HCT116 (cell line): ENCODE data around the gene SHISA4. TPM values are rescaled to one million over a fixed set of nuclear protein-coding genes. Genes with fewer than 3 reads are reported as not detected.

Experiments
- ATAC-seq: fragments of 200-7000 bp; cut with Tn5 transposase; 2 replicates; pipeline ENCODE4 v1.9.1; 2020; ENCODE audit warnings: mild to moderate bottlenecking, moderate library complexity
- BruUV-seq: library from RNA; stranded (reverse); fragments of 400-500 nt; replicated peaks from 2 replicates; lab custom pipeline; 2021; lab: Mats Ljungman, UMichigan
- CTCF ChIA-PET: fragments of 300-600 bp; sonication (Branson Sonifier 250); formaldehyde crosslinking; loops from one replicate; lab custom pipeline; 2021; ENCODE audit warnings: antibody characterized with exemption; lab: Charles Lee
- POLR2A ChIA-PET: fragments of 300-600, 350-600 bp; sonication (Branson Sonifier 250); formaldehyde crosslinking; loops from one replicate; lab custom pipeline; 2021; ENCODE audit warnings: antibody characterized with exemption; lab: Charles Lee
- RAD21 ChIA-PET, 2 experiments: fragments of 300-600 bp; sonication (Branson Sonifier 250); formaldehyde crosslinking; loops; one replicate each; lab custom pipeline; 2023; ENCODE audit warnings: low total read pairs in 2 of 2; ENCODE audit not compliant: uncharacterized antibody in 2 of 2, unreplicated experiment in 2 of 2, low non-redundant PET in 1 of 2; lab: Charles Lee
- DNase-seq: peaks from one replicate; pipeline ENCODE4 v3.0.0-alpha.2; 2010; ENCODE audit warnings: low read depth, low spot score
- H2AFZ ChIP-seq: fragments of 200-600 bp; shearing (Covaris generic), sonication (generic); 2 replicates; pipeline ENCODE4 v1.6.1; 2017; ENCODE audit warnings: low read depth, mixed run types, mixed read lengths, antibody characterized with exemption, low read length; ENCODE audit not compliant: poor library complexity, severe bottlenecking
- H3K27ac ChIP-seq: 2 replicates; pipeline ENCODE4 v1.5.1; 2012; ENCODE audit warnings: low read depth, low read length
- H3K27me3 ChIP-seq: fragments of 200-600 bp; sonication (generic); 2 replicates; pipeline ENCODE4 v1.6.1; 2016; ENCODE audit warnings: mixed run types, low read length, mixed read lengths; ENCODE audit not compliant: insufficient read depth
- H3K36me3 ChIP-seq, 2 experiments: fragments of 200-500 bp in 1 of 2; fragments of 200-600 bp in 1 of 2; sonication (Bioruptor generic) in 1 of 2; sonication (generic) in 1 of 2; 2 replicates each; pipeline versions ENCODE4 v1.5.1 to v1.6.1; 2014 to 2016; ENCODE audit warnings: low read length in 2 of 2, inconsistent platforms in 1 of 2, mixed read lengths in 1 of 2, mixed run types in 1 of 2; ENCODE audit not compliant: insufficient read depth in 2 of 2, control insufficient read depth in 1 of 2
- H3K4me1 ChIP-seq, 2 experiments: fragments of 200-600 bp in 1 of 2; sonication (generic) in 1 of 2; 2 replicates each; pipeline versions ENCODE4 v1.5.1 to v1.6.1; 2012 to 2017; ENCODE audit warnings: low read length in 2 of 2, inconsistent platforms in 1 of 2, mild to moderate bottlenecking in 1 of 2, mixed read lengths in 1 of 2, mixed run types in 1 of 2, moderate library complexity in 1 of 2; ENCODE audit not compliant: insufficient read depth in 2 of 2, control insufficient read depth in 1 of 2
- H3K4me2 ChIP-seq: fragments of 200-600 bp; sonication (generic); 2 replicates; pipeline ENCODE4 v1.6.1; 2017; ENCODE audit warnings: mixed run types, low read length, mixed read lengths
- H3K4me3 ChIP-seq, 2 experiments: fragments of 200-600 bp in 1 of 2; sonication (generic) in 1 of 2; replicated peaks in 1 of 2; 2 replicates each; pipeline ENCODE4 v1.5.1; 2011 to 2016; ENCODE audit warnings: low read length in 2 of 2, control low read depth in 1 of 2, low read depth in 1 of 2, mild to moderate bottlenecking in 1 of 2, mixed read lengths in 1 of 2, mixed run types in 1 of 2
- H3K79me2 ChIP-seq: fragments of 200-600 bp; sonication (generic); 2 replicates; pipeline ENCODE4 v1.6.1; 2017; ENCODE audit warnings: mild to moderate bottlenecking, mixed run types, low read length, moderate library complexity, mixed read lengths; ENCODE audit not compliant: insufficient read depth
- H3K9ac ChIP-seq: fragments of 200-600 bp; sonication (generic); 2 replicates; pipeline ENCODE4 v1.6.1; 2016; ENCODE audit warnings: low read length, mixed read lengths
- H3K9me2 ChIP-seq: fragments of 200-600 bp; sonication (generic), shearing (Covaris generic); 2 replicates; pipeline ENCODE4 v1.6.1; 2017; ENCODE audit warnings: mixed run types, mild to moderate bottlenecking, moderate library complexity; ENCODE audit not compliant: insufficient read depth
- H3K9me3 ChIP-seq, 2 experiments: fragments of 200-500 bp in 1 of 2; fragments of 200-600 bp in 1 of 2; sonication (Bioruptor generic) in 1 of 2; sonication (generic) in 1 of 2; 2 replicates each; pipeline ENCODE4 v1.6.1; 2014 to 2017; ENCODE audit warnings: low read length in 2 of 2, mixed read lengths in 2 of 2, inconsistent platforms in 1 of 2, low read depth in 1 of 2, mild to moderate bottlenecking in 1 of 2, mixed run types in 1 of 2, moderate library complexity in 1 of 2; ENCODE audit not compliant: control insufficient read depth in 1 of 2, insufficient read depth in 1 of 2
- H4K20me1 ChIP-seq: fragments of 200-600 bp; sonication (generic), shearing (Covaris generic); 2 replicates; pipeline ENCODE4 v1.6.1; 2017; ENCODE audit warnings: mixed run types, mild to moderate bottlenecking, moderate library complexity; ENCODE audit not compliant: insufficient read depth
- POLR2AphosphoS5 ChIP-seq: IDR thresholded peaks from 2 replicates; pipeline ENCODE4 v1.6.1; 2011; ENCODE audit warnings: mild to moderate bottlenecking, low read depth, low read length, moderate library complexity
- RAD21 ChIP-seq: IDR thresholded peaks from 2 replicates; pipeline ENCODE4 v1.6.1; 2012; ENCODE audit warnings: low read depth, mild to moderate bottlenecking
- SP1 ChIP-seq: IDR thresholded peaks from 2 replicates; pipeline ENCODE4 v1.6.1; 2012; ENCODE audit warnings: low read depth
- YY1 ChIP-seq: IDR thresholded peaks from 2 replicates; pipeline ENCODE4 v1.6.1; 2011; ENCODE audit warnings: low read length, low read depth, moderate library complexity, mild to moderate bottlenecking; ENCODE audit not compliant: insufficient replicate concordance; ENCODE audit errors: extremely low read depth
- ZFX ChIP-seq: fragments of 450-650 bp; IDR thresholded peaks from 2 replicates; pipeline ENCODE4 v1.6.1; 2017
- intact Hi-C: fragments of 100-400 bp; cut with micrococcal nuclease; formaldehyde crosslinking; loops from 2 replicates; pipeline ENCODE4 v1.10.0; 2022
- total RNA-seq: library from RNA; stranded (reverse); gene quantifications from one replicate; pipeline ENCODE4 v1.2.1, GENCODE V29; 2021; ENCODE audit not compliant: unreplicated experiment
- TF ChIP-seq, protein P1 (sequence below): IDR thresholded peaks from 2 replicates; pipeline ENCODE4 v1.6.1; 2012; ENCODE audit warnings: low read depth
- TF ChIP-seq, protein P2 (sequence below), 3 experiments: fragments of 200-600 bp in 1 of 3; sonication (generic) in 1 of 3; IDR thresholded peaks in 2 of 3; conservative IDR thresholded peaks in 1 of 3; 2 replicates each; pipeline ENCODE4 v1.5.1; 2012 to 2017; ENCODE audit warnings: low read depth in 2 of 3, low read length in 2 of 3, antibody characterized with exemption in 1 of 3, borderline replicate concordance in 1 of 3, control low read depth in 1 of 3, mild to moderate bottlenecking in 1 of 3, mixed read lengths in 1 of 3, mixed run types in 1 of 3, moderate library complexity in 1 of 3; ENCODE audit not compliant: insufficient read depth in 1 of 3

SHISA4 gene
- total RNA-seq, 1 experiment from 2014 or later, result 15.2 TPM

DNA sequence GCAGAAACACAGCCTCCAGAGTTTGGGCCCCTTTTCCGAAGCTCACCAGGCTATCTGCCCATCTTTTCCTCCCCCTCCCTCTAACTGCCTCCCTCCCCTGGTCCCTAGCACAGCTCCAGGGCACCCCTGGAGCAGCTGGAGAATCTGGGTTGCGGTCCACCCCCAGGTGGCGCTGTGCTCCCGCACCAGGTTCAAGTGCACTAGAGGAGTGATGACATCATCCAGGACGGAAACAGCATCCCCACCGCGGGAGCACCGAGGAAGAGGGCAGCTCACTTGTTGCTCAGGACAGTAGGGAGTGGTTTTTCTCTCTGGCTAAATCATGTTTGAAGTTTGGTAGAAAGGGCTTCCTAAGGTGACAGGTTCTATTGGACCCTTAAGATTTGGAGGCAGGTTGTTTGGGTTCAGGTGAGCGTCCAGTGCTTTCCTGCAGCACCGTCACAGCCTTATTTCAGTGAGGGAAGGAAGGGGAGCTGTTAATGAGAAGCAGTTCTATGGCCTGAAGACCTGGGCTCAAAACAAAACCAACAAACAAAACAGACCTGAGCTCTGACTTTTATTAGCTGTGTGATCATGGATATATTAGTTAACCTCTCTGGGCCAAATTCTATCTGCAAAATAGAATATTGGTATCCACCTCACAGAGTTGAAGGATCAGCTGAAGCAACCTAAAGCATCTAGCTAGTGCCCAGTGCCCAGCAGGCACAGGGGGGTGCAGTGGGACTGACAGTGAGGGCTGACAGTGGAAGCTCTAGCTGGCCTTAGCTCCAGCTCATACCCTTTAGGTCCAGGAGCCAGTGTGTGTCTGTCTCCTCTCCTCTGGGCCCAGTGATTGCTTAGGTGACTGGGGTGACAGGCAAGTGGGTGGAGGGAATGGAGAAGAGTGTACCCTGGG lies 7.5 kb downstream of the SHISA4 start:
- Histone ChIP-seq H3K36me3 (no peaks in the 10 kb centered on the region), H3K27me3 (no peaks in the 10 kb centered on the region), H3K4me3 (no peak overlapping the region), H3K9me2 (no peaks in the 10 kb centered on the region), H4K20me1 (no peaks in the 10 kb centered on the region), H3K9me3 (no peaks in the 10 kb centered on the region), H3K9ac (no peak overlapping the region), H3K4me1 (peaks cover 4 to 18% of the 10 kb centered on the region in 2 experiments; a peak in 3 of 4 replicates), H3K4me2 (peak overlapping the region; percentile 43), H3K79me2 (no peaks in the 10 kb centered on the region), H2AFZ (no peak overlapping the region), H3K27ac (no peak overlapping the region)
- RAD21 ChIA-PET, result interaction anchor here (0.6 to 1.7 kb wide), 8 partner anchors 12 to 114 kb away, joined by 3 to 22 read pairs (median 4); partner anchors contain the start of genes ELF3 (in 1 of the 2) and IPO9 (in 1 of the 2)
- no TSS peak for BruUV-seq
- intact Hi-C loops, result loop anchor here (1.0 to 5.0 kb wide), 3 partner anchors 61 to 223 kb away; partner anchors contain the start of gene TIMM17A
- CTCF ChIA-PET, result interaction anchor here (0.6 to 6.8 kb wide), 32 partner anchors 9 to 294 kb away, joined by 3 to 99 read pairs (median 4); partner anchors contain the start of genes ELF3, GPR37L1, LMOD1 and RNPEP
- POLR2A ChIA-PET, result interaction anchor here (0.6 to 1.6 kb wide), 10 partner anchors 10 to 222 kb away, joined by 3 to 9 read pairs (median 3); partner anchors contain the start of genes ELF3 and TIMM17A
- DNase-seq (peak; percentile 78), ATAC-seq (peak; percentile 94)
- peak; percentile 42 for TF ChIP-seq POLR2AphosphoS5
- TF ChIP-seq, protein P1, sequence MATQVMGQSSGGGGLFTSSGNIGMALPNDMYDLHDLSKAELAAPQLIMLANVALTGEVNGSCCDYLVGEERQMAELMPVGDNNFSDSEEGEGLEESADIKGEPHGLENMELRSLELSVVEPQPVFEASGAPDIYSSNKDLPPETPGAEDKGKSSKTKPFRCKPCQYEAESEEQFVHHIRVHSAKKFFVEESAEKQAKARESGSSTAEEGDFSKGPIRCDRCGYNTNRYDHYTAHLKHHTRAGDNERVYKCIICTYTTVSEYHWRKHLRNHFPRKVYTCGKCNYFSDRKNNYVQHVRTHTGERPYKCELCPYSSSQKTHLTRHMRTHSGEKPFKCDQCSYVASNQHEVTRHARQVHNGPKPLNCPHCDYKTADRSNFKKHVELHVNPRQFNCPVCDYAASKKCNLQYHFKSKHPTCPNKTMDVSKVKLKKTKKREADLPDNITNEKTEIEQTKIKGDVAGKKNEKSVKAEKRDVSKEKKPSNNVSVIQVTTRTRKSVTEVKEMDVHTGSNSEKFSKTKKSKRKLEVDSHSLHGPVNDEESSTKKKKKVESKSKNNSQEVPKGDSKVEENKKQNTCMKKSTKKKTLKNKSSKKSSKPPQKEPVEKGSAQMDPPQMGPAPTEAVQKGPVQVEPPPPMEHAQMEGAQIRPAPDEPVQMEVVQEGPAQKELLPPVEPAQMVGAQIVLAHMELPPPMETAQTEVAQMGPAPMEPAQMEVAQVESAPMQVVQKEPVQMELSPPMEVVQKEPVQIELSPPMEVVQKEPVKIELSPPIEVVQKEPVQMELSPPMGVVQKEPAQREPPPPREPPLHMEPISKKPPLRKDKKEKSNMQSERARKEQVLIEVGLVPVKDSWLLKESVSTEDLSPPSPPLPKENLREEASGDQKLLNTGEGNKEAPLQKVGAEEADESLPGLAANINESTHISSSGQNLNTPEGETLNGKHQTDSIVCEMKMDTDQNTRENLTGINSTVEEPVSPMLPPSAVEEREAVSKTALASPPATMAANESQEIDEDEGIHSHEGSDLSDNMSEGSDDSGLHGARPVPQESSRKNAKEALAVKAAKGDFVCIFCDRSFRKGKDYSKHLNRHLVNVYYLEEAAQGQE, result no peak
- TF ChIP-seq, protein P2, sequence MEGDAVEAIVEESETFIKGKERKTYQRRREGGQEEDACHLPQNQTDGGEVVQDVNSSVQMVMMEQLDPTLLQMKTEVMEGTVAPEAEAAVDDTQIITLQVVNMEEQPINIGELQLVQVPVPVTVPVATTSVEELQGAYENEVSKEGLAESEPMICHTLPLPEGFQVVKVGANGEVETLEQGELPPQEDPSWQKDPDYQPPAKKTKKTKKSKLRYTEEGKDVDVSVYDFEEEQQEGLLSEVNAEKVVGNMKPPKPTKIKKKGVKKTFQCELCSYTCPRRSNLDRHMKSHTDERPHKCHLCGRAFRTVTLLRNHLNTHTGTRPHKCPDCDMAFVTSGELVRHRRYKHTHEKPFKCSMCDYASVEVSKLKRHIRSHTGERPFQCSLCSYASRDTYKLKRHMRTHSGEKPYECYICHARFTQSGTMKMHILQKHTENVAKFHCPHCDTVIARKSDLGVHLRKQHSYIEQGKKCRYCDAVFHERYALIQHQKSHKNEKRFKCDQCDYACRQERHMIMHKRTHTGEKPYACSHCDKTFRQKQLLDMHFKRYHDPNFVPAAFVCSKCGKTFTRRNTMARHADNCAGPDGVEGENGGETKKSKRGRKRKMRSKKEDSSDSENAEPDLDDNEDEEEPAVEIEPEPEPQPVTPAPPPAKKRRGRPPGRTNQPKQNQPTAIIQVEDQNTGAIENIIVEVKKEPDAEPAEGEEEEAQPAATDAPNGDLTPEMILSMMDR (IDR thresholded peaks at IDR 0.05 in 2 of 3, conservative IDR thresholded peaks at IDR 0.05 in 1 of 3; ENCODE audit: borderline replicate concordance in 1 of 3, insufficient read depth in 1 of 3, low read depth in 2 of 3, low read length in 2 of 3), result peak; percentile 93 to 99 (median 94)
- peak; percentile 96 for TF ChIP-seq RAD21
- TF ChIP-seq SP1, result no peak
- TF ChIP-seq ZFX, result no peak
- peak; percentile 48 for TF ChIP-seq YY1
- TF ChIP-seq, all 23 proteins: peak for 4
